AML-193 (cell line): ENCODE results near the gene KCNJ18.
"Not testable (repeated sequence)": the region's sequence is repeated elsewhere in the genome, so short reads cannot be mapped to it uniquely, and the experiment has no call there.

ENCODE experiments used
- DNase-seq, 2 experiments: peaks; one replicate each; lab custom pipeline; 2025; lab: John Stamatoyannopoulos, UW

Gene KCNJ18

DNA sequence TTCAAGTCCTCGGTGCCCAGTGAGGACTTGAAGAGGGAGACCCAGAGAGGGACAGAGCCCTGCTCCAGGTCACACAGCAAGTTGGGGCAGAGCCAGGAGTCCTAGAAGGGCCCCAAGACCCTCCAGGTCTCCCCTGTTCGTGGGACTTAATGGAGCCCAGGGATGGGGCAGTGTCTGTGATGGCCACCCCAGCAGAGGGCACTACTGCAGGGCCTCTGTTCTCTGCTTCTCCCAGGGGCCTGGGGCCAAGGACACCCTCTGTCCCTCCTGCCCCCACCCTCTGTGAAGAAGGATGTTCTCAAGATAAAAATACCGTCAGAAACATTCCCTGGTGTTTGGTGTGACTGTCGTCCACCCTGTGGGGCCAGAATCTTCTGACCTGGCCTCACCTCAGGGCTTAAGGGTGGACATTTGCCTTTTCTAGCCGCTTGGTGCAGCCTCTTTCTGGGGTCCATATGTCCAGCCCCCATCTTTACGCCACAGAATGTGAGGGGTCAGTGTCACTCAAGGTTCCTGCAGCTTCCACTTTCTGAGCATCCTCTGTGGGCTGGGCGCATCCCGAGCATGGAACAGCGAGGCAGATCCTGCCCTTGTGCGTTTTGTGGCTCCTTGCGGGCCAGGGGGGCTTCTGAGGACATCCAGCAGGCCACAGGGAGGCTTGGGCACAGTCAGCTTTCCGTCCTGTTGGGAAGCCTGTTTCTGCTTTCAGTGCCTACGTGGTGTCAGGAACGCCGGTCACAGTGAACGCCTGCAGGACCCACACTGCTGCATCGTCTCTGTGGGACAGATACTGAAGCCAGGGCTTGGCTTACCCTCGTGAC lies at the start of gene KCNJ18:
TSS of gene KCNJ18 (plus strand) at position 641 of the 821 bp plus-strand sequence. CDS start 10,264 bp downstream, outside the sequence.
- DNase-seq: not testable (repeated sequence)

- DNase-seq: not testable (repeated sequence)
Measured at GRCh38 chr17:21648125-21648524, 44.2 kb upstream of the KCNJ18 start.

DNA sequence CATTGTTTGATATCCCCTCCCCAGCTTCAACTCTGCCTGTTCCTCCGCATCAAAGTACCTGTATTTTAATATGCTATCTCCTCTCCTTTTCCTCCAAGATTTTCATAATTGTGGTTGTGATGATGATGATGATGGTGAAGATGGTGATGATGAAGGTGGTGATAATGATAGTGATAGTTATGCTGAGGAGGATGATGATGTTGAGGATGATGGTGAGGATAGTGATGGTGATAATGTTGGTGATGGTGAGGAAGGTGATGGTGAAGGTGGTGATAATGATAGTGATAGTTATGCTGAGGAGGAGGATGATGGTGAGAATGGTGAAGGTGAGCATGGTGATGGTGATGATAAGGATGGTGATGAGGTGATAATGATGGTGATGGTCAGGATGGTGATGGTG lies 42.3 kb upstream of the KCNJ18 start:
- DNase-seq: not testable (repeated sequence)

DNA sequence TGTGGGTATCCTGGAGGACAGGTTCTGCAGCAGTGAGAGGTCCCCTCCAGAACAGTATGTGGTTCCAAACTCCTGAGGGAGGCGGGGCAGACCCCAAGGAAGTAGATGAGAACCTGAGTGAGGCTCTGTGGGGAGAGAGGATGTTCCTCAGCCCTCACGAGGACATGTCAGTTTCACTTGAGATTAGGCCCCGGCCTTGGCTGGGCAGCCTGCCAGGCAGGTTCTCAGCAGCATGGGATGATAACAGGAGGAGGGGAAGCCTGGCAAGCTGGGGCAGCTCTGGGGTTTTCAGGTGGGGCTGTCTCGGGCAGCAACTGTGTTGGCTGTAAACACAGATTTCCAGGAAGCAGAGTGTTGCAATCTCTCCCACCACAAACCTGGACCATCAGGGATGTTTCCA lies 40.3 kb upstream of the KCNJ18 start:
- DNase-seq: not testable (repeated sequence)

DNA sequence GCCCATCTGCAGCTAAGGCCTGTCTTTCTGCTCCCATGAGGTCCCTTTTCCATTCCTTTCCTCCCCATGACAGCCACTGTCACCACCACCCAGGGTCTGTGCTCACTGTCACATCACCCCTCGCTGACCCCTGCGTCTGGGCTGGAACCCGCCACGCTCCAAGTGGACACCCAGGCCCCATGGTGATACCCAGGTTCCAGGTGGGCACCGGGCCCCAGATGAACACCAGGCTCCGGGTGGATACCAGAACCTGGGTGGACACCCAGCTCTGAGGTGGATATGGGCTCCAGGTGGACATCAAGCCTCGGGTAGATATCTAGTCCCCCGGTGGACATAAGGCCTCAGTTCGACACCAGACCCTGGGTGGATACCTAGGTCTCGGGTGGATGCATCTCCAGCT lies 39.1 kb upstream of the KCNJ18 start:
- DNase-seq: not testable (repeated sequence)

DNA sequence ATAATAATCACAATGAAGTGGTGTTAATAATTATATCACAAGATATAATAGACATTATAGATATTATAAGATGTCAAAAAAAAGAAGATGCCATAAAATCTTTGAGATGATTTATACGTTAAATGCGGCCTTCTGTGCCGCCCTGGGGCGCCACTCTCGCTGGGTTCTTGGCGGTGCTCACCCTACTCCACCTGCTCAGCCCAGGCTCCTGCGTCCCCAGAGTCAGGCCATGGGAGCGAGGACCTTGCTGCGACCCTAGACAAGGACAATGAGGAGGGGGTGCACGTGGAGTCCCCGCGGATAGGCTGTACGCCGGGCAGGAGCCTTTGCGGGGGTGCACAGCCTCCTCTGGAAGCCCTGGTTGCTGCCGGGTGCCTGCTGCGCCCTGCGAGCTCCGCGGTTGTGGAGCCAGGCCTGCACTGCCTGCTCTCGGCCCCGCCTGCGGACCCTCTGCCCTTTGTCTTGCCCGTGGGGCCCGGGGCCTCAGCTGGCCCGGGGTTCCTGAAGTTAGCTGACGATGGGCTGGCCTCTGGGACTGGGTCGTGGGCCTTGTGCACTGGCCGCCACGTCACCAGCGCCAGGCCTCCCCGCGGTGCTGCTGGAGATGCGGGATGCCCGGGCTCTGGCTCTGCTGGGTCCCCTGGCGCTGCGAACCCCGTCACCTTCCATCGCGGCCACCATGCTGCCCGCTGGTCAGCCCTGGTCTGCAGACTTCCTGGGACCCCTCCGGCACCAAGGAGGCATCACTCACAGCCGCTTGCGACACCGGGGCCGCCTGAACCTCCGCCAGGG lies 35.6 kb upstream of the KCNJ18 start:
- DNase-seq: not testable (repeated sequence)

GRCh38 chr17:21659635-21660034 lies 32.7 kb upstream of the KCNJ18 start:
- not testable (repeated sequence) for DNase-seq

GRCh38 chr17:21661455-21661854 lies 30.9 kb upstream of the KCNJ18 start:
- not testable (repeated sequence) for DNase-seq

- DNase-seq: not testable (repeated sequence)
Measured at GRCh38 chr17:21663166-21663565, 29.2 kb upstream of the KCNJ18 start.

DNA sequence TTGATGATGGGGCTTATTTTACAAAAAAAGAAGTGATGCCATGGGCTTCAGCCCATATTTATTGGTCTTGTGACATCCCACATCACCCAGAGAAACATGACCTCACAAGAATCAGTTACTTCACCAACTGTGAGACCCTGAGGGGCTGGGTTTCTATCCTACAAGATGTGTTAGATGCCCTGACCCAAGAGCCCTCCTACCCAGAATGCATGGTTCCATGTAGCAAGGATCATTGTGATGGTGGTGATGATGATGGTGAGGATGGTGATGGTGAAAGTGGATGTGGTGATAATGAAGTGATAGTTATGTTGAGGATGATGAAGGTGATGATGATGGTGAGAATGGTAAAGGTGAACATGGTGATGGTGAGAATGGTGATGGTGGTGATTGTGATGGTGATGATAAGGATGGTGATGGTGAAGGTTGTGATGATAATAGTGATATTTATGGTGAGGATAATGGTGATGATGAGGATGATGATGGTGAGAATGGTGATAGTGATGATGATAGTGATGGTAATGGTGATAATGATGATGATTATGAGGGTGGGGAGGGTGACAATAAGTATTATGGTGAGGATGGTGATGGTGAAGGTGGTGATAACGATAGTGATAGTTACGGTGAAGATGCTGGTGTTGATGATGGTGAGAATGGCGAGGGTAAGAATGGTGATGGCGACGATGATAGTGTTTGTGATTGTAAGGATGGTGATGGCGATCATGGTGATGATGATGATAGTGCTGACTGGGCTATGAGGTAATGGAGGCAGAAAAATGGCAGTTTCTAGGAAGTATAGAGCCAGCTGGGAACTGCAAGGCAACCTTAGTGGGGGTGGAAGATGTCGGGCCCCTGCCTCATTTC lies 28.5 kb upstream of the KCNJ18 start:
- not testable (repeated sequence) for DNase-seq

DNA sequence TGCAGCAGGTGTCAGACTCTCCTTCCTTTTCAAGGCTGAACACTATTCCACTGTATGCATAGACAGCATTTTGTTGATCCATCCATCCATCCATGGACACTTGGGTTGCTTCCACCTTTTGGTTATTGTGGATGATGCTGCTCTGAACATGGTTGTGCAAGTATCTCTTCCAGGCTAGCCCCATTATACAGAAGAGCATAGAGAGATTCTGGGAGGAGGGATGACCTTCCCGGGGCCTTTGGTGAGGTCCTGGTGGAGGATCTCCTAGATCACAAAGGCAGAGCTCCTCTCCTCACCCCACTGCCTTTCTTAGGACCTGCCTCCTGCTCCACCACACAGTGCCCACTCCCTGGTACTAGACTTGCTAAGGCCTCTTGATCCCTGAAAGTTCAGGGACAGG lies 27.2 kb upstream of the KCNJ18 start:
- not testable (repeated sequence) for DNase-seq

DNA sequence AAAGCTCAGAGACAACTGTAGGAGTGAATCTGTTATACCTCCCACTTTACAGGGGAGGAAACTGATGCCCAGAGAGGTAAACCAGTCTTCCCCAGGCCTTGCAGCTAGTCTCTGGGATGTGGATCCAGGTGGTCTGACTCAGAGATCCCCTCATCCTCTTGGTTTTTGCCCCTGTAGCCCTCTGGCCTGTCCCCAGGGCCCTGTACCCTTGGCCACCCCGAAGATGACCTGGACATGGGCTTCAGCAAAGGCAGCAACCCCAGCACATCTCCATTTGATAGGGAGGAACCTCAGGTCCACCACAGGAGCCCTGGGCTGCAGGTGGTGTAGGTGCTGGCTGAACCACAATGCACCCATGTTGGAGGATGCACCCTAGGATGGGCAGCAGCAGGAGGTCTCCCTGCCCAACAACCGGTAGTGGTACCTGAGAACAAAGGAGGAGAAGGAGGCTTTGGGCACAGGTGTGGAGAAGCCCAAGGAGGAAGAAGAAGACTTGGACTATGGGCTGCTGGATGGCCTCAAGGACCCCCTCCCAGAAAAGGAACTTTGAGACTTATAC lies 26.3 kb upstream of the KCNJ18 start:
- DNase-seq: not testable (repeated sequence)

- not testable (repeated sequence) for DNase-seq
Measured at GRCh38 chr17:21666711-21667412, 25.5 kb upstream of the KCNJ18 start.

- not testable (repeated sequence) for DNase-seq
Measured at GRCh38 chr17:21667413-21668117, 24.8 kb upstream of the KCNJ18 start.

GRCh38 chr17:21668118-21668488 lies 24.2 kb upstream of the KCNJ18 start:
- not testable (repeated sequence) for DNase-seq

DNA sequence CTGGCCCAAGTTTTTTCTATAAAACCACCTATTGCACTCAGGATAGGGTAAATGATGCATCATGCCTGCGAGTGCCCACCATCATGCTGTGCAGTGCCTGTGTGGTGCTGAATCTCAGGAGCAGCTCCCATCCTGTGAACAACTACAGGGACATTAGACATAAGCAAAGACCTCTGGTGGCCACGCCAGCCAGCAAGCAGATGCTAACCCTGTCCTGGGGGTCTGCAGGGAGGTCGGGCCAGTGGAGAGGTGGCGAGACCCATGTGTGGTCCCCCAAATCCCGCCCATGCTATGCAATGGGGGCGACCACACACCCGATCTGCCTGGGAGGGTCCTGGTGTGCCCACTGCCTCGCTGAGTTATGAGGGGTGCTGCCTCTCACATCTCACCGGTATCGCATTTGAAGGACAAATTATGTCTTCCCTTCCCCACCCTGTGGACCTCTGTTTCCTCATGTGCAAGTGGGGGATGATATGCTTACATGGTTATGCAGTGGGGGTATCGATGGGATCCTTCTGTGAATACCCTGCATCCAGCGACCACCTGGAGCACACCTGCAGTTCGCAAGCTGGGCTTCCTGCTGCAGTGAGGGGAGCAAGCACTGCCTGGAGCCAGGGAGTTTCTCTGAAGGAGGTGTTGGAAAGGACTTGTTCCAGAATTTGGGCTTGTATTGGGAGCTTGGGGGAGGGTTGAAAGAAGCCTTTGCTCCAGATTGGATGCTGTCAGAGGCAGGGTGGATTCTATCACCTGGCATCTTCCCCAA lies 23.4 kb upstream of the KCNJ18 start:
- DNase-seq: not testable (repeated sequence)

- DNase-seq: not testable (repeated sequence)
Measured at GRCh38 chr17:21669616-21670360, 22.5 kb upstream of the KCNJ18 start.

- DNase-seq: not testable (repeated sequence)
Measured at GRCh38 chr17:21670361-21671155, 21.8 kb upstream of the KCNJ18 start.
